ENCODE measurements around the gene GNG2.

Gene GNG2

DNA sequence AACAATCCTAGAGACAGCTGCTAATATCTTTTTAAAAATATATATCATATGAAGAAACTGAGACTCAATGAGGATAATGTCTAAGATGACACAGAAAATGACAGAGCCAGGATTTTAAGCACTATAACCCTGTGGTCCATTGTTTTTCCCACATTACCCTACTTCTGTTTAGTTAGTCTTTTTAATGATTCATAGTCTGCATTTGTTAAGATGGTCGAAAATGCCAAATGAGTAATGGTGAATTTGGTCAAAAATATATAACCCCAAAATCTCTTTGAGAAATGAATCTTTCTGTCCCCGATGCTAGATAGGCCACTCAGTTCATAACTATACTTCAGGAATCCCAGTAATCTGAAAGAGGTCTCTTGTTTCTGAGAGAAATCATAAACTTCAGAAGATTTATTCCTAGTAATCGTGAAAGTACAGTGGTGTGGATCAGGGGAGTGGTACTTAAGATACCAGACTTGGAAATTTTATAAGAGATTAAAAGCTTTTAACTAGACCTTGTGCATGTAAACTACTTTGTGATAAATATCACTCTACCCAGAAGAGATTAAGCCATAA, 139.7 kb downstream of the GNG2 start:
- no peak for DNase-seq (ENCODE audit: low read depth in 1 of 2, low spot score in 1 of 2)
- TF ChIP-seq JUND (IDR thresholded peaks at IDR 0.05; ENCODE audit: low read depth), result no peak
- in situ Hi-C loops (cut with HindIII; ENCODE audit: low pct_unique_long_range_greater_than_20kb, low sequenced_read_pairs), result no loop called here

GRCh38 chr14:52000696-52001095, 140.3 kb downstream of the GNG2 start:
- TF ChIP-seq JUND (IDR thresholded peaks at IDR 0.05; ENCODE audit: low read depth), result no peak
- DNase-seq (ENCODE audit: low read depth in 1 of 2, low spot score in 1 of 2), result no peak
- in situ Hi-C loops (cut with HindIII; ENCODE audit: low pct_unique_long_range_greater_than_20kb, low sequenced_read_pairs), result no loop called here

GRCh38 chr14:52002542-52002941, 142.1 kb downstream of the GNG2 start:
- in situ Hi-C loops (cut with HindIII; ENCODE audit: low pct_unique_long_range_greater_than_20kb, low sequenced_read_pairs), result no loop called here
- TF ChIP-seq JUND (IDR thresholded peaks at IDR 0.05; ENCODE audit: low read depth), result no peak
- DNase-seq (ENCODE audit: low read depth in 1 of 2, low spot score in 1 of 2), result no peak

GRCh38 chr14:52003324-52003723, 142.9 kb downstream of the GNG2 start:
- in situ Hi-C loops (cut with HindIII; ENCODE audit: low pct_unique_long_range_greater_than_20kb, low sequenced_read_pairs), result no loop called here
- TF ChIP-seq JUND (IDR thresholded peaks at IDR 0.05; ENCODE audit: low read depth), result no peak
- no peak for DNase-seq (ENCODE audit: low read depth in 1 of 2, low spot score in 1 of 2)

GRCh38 chr14:52005625-52006024, 145.2 kb downstream of the GNG2 start:
- no peak for TF ChIP-seq JUND (IDR thresholded peaks at IDR 0.05; ENCODE audit: low read depth)
- in situ Hi-C loops (cut with HindIII; ENCODE audit: low pct_unique_long_range_greater_than_20kb, low sequenced_read_pairs), result no loop called here
- peak in 1 of 2 experiments; percentile 16 for DNase-seq (ENCODE audit: low read depth in 1 of 2, low spot score in 1 of 2)

DNA sequence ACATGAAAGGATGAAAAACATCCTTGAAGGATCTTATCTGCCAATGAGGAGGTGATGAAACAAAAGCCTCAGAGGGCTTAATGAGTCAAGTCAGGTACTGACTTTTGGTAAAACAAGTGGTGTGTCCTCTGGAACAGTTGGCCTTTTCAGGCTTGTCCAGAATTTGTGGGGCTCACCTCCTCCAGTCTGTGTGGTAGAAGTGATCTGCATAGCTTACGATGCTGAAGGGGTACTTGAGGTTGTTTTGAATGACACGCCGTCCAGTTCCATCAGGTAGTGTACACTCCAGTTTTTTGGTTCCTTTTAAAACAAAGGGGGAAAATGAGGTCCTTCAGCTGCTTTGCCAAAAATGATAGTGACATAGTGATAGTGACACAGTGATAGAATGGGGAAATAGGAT, 145.9 kb downstream of the GNG2 start:
- TF ChIP-seq JUND (IDR thresholded peaks at IDR 0.05; ENCODE audit: low read depth), result no peak
- in situ Hi-C loops (cut with HindIII; ENCODE audit: low pct_unique_long_range_greater_than_20kb, low sequenced_read_pairs), result no loop called here
- DNase-seq (ENCODE audit: low read depth in 1 of 2, low spot score in 1 of 2), result no peak

DNA sequence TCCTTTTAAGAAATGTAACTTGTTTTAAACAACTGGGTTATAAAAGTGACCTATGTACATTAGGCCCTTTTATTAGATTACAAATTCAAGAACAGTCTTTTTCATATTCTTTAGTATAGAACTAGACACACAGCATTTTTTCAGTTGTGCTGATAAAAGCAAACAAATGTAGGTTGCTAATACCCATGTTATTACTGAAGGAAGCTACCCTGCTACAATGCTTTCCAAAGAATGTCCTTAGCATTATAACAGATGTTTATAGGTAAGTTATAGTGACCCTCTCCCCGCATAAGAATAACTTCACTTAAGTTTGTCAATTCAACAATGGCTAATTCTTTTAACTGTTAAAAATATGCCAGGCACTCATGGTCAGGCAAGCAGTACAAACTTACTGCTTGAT, 146.8 kb downstream of the GNG2 start:
- in situ Hi-C loops (cut with HindIII; ENCODE audit: low pct_unique_long_range_greater_than_20kb, low sequenced_read_pairs), result no loop called here
- no peak for TF ChIP-seq JUND (IDR thresholded peaks at IDR 0.05; ENCODE audit: low read depth)
- DNase-seq (ENCODE audit: low read depth in 1 of 2, low spot score in 1 of 2), result no peak

- DNase-seq (ENCODE audit: low read depth in 1 of 2, low spot score in 1 of 2), result no peak
- no peak for TF ChIP-seq JUND (IDR thresholded peaks at IDR 0.05; ENCODE audit: low read depth)
- in situ Hi-C loops (cut with HindIII; ENCODE audit: low pct_unique_long_range_greater_than_20kb, low sequenced_read_pairs), result no loop called here
Observed at GRCh38 chr14:52007637-52008036, 147.2 kb downstream of the GNG2 start.

DNA sequence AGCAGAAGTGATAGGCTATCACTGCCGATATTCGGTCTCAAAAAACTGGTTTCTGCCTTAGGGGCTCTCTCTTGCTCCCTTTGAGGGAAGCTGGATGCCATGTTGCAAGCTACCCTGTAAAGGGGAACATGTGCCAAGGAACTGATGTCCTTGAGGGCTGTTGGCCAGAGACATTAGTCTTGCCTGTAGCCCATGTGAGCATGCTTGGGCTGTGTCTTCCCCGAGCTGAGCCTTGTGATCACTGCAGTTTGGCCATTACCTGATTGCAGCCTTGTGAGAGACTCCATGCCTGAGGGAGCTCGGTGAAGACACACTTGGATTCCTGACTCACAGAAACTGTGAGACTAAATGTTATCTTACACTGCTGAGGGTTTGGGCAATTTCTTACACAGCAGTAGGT, 147.7 kb downstream of the GNG2 start:
- no peak for DNase-seq (ENCODE audit: low read depth in 1 of 2, low spot score in 1 of 2)
- in situ Hi-C loops (cut with HindIII; ENCODE audit: low pct_unique_long_range_greater_than_20kb, low sequenced_read_pairs), result no loop called here
- no peak for TF ChIP-seq JUND (IDR thresholded peaks at IDR 0.05; ENCODE audit: low read depth)

DNA sequence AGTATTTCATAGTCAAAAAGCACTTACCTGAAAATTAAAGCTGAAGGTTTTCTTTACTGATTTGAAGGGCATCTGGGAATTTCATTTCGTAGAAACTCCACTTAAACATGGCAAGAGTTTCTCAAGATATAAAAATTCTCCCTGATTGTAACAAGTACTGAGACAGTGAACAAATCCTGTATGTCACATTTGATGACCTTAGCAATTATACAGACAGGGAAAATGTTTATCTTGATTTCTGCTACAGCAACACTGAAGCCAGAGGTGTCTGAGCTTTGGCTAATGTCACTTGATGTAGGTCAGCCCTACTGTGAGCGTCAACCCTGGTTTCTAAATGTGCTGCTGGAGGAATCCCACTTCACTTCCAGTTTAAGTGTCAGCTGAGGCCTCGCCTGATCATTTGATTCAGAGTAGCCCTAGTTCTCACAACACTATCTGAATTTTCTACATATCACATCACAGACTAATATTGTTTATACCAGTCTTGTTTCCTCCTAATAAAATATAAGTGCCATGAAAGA, 149.8 kb downstream of the GNG2 start:
- DNase-seq (ENCODE audit: low read depth in 1 of 2, low spot score in 1 of 2), result no peak
- in situ Hi-C loops (cut with HindIII; ENCODE audit: low pct_unique_long_range_greater_than_20kb, low sequenced_read_pairs), result no loop called here
- TF ChIP-seq JUND (IDR thresholded peaks at IDR 0.05; ENCODE audit: low read depth), result no peak

- in situ Hi-C loops (cut with HindIII; ENCODE audit: low pct_unique_long_range_greater_than_20kb, low sequenced_read_pairs), result no loop called here
- no peak for DNase-seq (ENCODE audit: low read depth in 1 of 2, low spot score in 1 of 2)
- no peak for TF ChIP-seq JUND (IDR thresholded peaks at IDR 0.05; ENCODE audit: low read depth)
Observed at GRCh38 chr14:52011523-52011922, 151.1 kb downstream of the GNG2 start.

DNA sequence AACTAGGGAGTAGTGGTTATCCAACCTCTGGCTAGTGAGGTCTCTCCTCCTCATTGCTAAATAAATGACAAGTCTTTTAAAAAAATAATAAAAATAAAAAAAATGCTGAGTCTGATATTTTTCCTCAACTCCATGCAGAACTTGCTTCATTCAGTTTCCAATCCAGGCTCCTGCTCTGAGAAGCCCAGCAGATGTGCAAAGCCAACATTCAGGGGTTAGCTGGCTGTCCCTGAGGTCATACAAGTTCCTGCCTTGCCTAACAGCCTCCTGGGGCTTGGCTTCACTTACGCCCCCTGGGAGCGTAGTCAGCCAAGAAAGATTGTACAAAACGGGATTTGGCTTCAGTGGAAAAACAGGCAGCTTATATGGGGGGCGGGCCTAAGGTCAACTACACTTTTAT, 152.2 kb downstream of the GNG2 start:
- TF ChIP-seq JUND (IDR thresholded peaks at IDR 0.05; ENCODE audit: low read depth), result no peak
- in situ Hi-C loops (cut with HindIII; ENCODE audit: low pct_unique_long_range_greater_than_20kb, low sequenced_read_pairs), result no loop called here
- no peak for DNase-seq (ENCODE audit: low read depth in 1 of 2, low spot score in 1 of 2)

GRCh38 chr14:52013984-52014600, 153.7 kb downstream of the GNG2 start:
- in situ Hi-C loops (cut with HindIII; ENCODE audit: low pct_unique_long_range_greater_than_20kb, low sequenced_read_pairs), result no loop called here
- no peak for TF ChIP-seq JUND (IDR thresholded peaks at IDR 0.05; ENCODE audit: low read depth)
- peak in 1 of 2 experiments; percentile 18 for DNase-seq (ENCODE audit: low read depth in 1 of 2, low spot score in 1 of 2)
